ENCODE results near the gene RAB3IL1.
"Not testable (repeated sequence)": the region's sequence is repeated elsewhere in the genome, so short reads cannot be mapped to it uniquely, and the experiment has no call there.

Gene RAB3IL1

DNA sequence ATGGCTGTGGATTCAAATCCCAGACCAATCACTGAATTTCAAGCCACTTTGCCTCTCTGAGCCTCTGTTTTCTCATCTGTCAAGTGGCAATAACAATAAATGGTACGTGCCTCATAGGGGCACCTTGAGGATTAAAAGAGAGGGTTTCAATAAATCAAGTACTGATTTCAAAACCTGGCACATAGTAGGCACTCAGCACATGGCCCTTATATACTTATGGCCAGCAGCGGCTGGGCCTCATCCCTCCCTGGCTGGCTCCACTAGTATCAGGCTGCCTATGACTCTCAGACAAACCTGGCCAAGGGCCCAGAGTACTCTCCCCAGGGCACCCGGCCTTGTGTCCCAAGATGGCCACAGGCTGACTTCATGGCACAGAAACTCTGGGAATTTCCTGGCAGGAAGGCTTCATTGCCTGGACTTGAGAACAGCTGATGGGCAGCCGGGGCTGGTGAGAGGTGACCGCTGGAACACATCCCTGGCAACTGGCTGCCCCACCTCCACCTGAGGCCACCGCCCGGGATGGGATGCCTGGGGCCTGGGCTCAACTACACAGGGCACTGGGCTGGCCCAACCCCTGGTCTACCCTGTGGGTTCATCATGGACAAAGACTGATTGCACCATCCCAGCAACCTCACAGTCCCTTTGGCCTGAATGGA lies 29.4 kb downstream of the RAB3IL1 start:
- no peak for TF ChIP-seq Cebpa-rat (IDR thresholded peaks at IDR 0.05)
- H3K9me3 ChIP-seq: no peaks in the 10 kb centered on the region
- no peak overlapping the region for H3K4me2 ChIP-seq
- no peaks in the 10 kb centered on the region for H3K27me3 ChIP-seq
- H3K4me3 ChIP-seq: no peak overlapping the region
- no peak overlapping the region for H3K9ac ChIP-seq
- no peaks in the 10 kb centered on the region for H3K36me3 ChIP-seq
- peaks cover 49% of the 10 kb centered on the region for H3K4me1 ChIP-seq
- H4K20me1 ChIP-seq: no peaks in the 10 kb centered on the region
- no peak overlapping the region for H3K27ac ChIP-seq

DNA sequence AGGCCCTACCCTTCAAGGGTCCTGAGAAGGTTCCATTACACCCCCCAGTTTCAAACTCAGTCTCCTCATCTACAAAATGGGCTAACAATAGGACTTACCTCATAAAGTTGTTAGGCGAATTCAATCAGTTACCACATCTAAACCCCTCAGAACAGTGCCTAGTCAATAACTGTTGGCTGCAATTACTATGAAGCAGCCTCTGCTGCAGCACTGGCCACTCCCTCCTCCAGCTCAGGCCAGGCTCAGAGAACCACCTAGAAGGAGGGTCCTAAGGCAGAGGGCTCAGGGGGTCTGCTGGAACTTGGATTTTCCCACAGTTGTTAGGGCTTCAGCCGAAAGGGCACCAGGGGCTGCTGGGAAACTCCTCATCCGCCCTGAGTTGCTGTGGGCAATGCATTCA lies 30.7 kb downstream of the RAB3IL1 start:
- Histone ChIP-seq H3K36me3 (no peaks in the 10 kb centered on the region), H3K4me2 (no peak overlapping the region), H3K4me3 (no peak overlapping the region), H4K20me1 (no peaks in the 10 kb centered on the region), H3K9ac (no peak overlapping the region), H3K27ac (no peak overlapping the region), H3K9me3 (no peaks in the 10 kb centered on the region), H3K4me1 (peaks cover 54% of the 10 kb centered on the region), H3K27me3 (no peaks in the 10 kb centered on the region)
- no peak for TF ChIP-seq Cebpa-rat (IDR thresholded peaks at IDR 0.05)

DNA sequence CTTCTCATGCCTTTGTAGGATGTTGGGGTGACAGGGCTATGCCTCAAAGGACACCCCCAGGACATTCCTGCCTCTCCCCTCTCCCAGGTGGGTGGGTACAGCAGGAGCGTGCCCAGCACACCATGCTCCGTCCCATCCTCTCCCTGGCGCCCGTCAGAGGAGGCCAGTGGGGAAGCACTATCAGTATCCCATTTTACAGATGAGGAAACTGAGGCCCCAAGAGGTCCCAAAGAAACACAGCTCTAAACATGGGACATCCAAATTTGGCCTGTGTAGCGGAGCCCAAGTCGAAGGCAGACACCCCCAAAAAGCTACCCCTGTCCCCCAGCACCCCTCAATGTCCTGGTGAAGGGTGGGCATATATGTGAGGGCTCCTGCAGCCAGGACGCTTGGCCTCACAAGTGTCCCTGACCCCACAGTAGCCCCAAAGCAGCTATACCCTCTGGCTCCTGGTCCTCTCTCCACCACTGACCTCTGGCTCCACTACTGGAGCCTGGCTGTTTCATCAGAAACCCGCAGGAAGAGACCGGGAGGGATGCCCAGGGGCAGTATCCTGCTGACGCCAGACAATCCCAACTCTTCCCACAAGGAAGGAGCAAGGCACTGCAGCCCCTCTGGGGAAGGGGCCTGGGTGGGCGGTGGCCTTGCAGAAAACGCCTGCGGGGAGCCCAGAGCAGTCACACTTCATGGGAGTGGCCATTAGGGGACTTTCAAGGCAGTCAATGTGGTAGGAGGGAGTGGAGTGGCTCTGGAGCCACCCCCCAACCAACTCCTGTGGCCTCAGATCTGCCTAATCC lies 31.4 kb downstream of the RAB3IL1 start:
- TF ChIP-seq Cebpa-rat (IDR thresholded peaks at IDR 0.05): no peak
- no peaks in the 10 kb centered on the region for H3K36me3 ChIP-seq
- 0 out of 2 replicates have a peak overlapping the region, but pooled peaks have one; percentile 26 for H3K27ac ChIP-seq
- H4K20me1 ChIP-seq: no peaks in the 10 kb centered on the region
- no peak overlapping the region for H3K9ac ChIP-seq
- no peaks in the 10 kb centered on the region for H3K27me3 ChIP-seq
- H3K4me3 ChIP-seq: no peak overlapping the region
- H3K9me3 ChIP-seq: no peaks in the 10 kb centered on the region
- no peak overlapping the region for H3K4me2 ChIP-seq
- peaks cover 60% of the 10 kb centered on the region for H3K4me1 ChIP-seq

DNA sequence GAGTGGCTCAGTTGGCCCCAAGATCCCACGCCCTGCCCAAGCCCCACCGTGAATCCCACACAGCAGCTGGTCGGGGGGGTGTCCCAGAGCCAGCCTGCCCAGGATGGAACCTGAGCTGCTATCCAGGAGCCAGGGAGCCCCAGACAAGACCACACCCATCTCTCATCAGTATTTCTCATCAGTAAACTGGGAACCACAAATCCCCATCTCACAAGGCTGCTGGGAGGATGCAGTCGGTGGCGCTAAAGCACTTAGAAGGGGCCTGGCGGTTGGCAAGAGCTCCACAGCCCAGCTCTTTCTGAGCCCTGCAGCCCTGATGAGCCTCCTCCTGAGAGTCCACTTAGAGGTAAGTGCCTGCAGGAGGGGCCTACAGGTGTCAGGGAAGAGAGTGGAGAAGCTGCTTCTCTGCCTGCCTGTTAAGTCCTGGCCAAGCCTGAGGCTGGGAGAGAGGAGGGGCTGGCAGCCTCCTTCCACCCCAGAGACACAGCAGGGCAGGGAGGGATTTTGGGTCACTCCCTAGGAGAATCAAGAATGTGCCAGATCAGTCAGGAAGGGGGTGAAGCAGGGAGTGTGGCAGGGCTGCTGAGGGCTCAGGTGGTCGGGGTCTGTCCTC lies 32.1 kb downstream of the RAB3IL1 start:
- TF ChIP-seq Cebpa-rat (IDR thresholded peaks at IDR 0.05): no peak
- H3K4me1 ChIP-seq: peaks cover 58% of the 10 kb centered on the region

DNA sequence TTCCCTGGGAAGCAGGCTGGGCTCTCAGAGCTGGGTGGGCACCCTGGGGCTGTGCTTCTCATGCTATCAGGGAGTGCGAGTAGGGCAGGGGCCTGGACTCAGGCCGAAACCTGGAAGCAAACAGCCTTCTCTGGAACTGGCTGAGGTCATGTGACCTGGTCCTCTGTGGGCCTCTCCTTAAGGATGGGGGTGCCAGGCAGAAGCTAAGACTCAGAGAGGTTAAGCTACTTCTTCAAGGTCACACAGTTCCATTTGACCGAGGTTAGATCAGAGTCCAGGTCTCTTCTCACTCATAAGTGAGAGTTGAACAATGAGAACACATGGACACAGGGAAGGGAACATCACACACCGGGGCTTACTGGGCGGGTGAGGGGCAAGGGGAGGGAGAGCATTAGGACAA lies 33.4 kb downstream of the RAB3IL1 start:
- peaks cover 58% of the 10 kb centered on the region for H3K4me1 ChIP-seq
- TF ChIP-seq Cebpa-rat (IDR thresholded peaks at IDR 0.05): no peak
- H3K4me2 ChIP-seq: no peak overlapping the region
- H4K20me1 ChIP-seq: no peaks in the 10 kb centered on the region
- H3K27me3 ChIP-seq: no peaks in the 10 kb centered on the region
- no peak overlapping the region for H3K4me3 ChIP-seq
- peak overlapping the region; percentile 22; the same call in 1 of the 2 replicates for H3K9ac ChIP-seq
- H3K36me3 ChIP-seq: no peaks in the 10 kb centered on the region
- H3K9me3 ChIP-seq: no peaks in the 10 kb centered on the region
- peak overlapping the region; percentile 55 for H3K27ac ChIP-seq

More for the DNA sequence above, 32.1 kb downstream of the RAB3IL1 start:
- no peaks in the 10 kb centered on the region for H3K27me3 ChIP-seq
- H4K20me1 ChIP-seq: no peaks in the 10 kb centered on the region
- H3K27ac ChIP-seq: 0 out of 2 replicates have a peak overlapping the region, but pooled peaks have one; percentile 26
- no peak overlapping the region for H3K4me3 ChIP-seq
- no peaks in the 10 kb centered on the region for H3K9me3 ChIP-seq
- H3K4me2 ChIP-seq: no peak overlapping the region
- no peak overlapping the region for H3K9ac ChIP-seq
- H3K36me3 ChIP-seq: no peaks in the 10 kb centered on the region

DNA sequence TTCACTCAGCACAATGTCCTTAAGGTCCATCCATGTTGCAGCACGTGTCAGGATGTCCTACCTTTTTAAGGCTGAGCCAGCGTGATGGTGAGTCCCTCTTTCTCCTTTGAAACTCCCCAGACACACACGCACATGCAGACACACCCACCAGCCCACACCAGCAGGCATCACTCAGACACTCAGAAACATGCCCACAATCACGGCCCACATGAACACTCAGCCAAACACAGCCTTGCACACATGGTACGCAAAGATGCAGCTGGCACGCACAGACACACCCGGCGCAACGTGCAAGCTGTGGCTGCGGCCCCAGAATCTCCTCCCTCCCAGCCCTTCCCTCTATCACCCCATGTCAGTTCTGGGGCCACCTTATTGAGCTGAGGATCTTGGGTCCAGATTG lies 34.0 kb downstream of the RAB3IL1 start:
- H3K4me1 ChIP-seq: peaks cover 64% of the 10 kb centered on the region
- no peaks in the 10 kb centered on the region for H3K27me3 ChIP-seq
- no peak overlapping the region for H3K4me3 ChIP-seq
- H3K9ac ChIP-seq: peak overlapping the region; percentile 22; the same call in 1 of the 2 replicates
- no peaks in the 10 kb centered on the region for H3K9me3 ChIP-seq
- no peaks in the 10 kb centered on the region for H4K20me1 ChIP-seq
- peaks cover 6% of the 10 kb centered on the region for H3K36me3 ChIP-seq
- no peak overlapping the region for H3K4me2 ChIP-seq
- no peak for TF ChIP-seq Cebpa-rat (IDR thresholded peaks at IDR 0.05)
- H3K27ac ChIP-seq: peak overlapping the region; percentile 55

DNA sequence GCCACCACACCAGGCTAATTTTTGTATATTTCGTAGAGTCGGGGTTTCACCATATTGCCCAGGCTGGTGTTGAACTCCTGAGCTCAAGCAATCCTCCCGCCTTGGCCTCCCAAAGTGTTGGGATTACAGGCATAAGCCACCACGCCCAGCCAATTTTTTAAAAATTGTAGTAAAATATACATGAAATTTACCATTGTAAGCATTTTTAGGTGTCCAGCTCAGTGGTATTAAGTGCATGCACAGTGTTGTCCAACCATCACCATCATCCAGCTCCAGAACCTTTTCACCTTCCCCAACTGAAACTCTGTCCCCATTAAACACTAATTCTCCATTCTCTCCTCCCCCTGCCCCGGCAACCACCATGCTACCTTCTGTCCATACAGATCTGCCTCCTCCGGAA lies 34.5 kb downstream of the RAB3IL1 start:
- no peaks in the 10 kb centered on the region for H3K9me3 ChIP-seq
- no peaks in the 10 kb centered on the region for H4K20me1 ChIP-seq
- H3K27ac ChIP-seq: no peak overlapping the region
- peaks cover 69% of the 10 kb centered on the region for H3K4me1 ChIP-seq
- H3K27me3 ChIP-seq: no peaks in the 10 kb centered on the region
- no peak overlapping the region for H3K4me3 ChIP-seq
- H3K9ac ChIP-seq: no peak overlapping the region
- TF ChIP-seq Cebpa-rat (IDR thresholded peaks at IDR 0.05): no peak
- peaks cover 10% of the 10 kb centered on the region for H3K36me3 ChIP-seq
- peak overlapping the region; percentile 97; the same call in 1 of the 2 replicates for H3K4me2 ChIP-seq

DNA sequence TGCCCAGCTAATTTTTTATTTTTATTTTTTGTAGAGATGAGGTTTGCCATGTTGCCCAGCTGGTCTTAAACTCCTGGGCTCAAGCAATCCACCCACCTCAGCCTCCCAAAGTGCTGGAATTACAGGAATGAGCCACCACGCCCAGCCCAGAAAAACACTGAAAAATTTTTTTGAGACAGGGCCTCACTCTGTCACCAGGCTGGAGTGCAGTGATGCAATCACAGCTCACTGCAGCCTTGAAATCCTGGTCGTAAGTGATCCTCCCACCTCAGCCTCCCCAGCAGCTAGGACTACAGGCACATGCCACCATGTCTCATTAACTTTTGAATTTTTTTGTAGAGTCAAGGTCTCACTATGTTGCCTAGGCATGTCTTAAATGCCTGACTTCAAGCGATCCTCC lies 35.1 kb downstream of the RAB3IL1 start:
- H3K27ac ChIP-seq: peak overlapping the region; percentile 6; the same call in 1 of the 2 replicates
- peaks cover 17% of the 10 kb centered on the region for H3K36me3 ChIP-seq
- H3K4me3 ChIP-seq, H3K27me3 ChIP-seq, H3K9me3 ChIP-seq, H3K9ac ChIP-seq, H4K20me1 ChIP-seq: not testable (repeated sequence)
- H3K4me1 ChIP-seq: peaks cover 73% of the 10 kb centered on the region
- peak overlapping the region; percentile 97 for H3K4me2 ChIP-seq

DNA sequence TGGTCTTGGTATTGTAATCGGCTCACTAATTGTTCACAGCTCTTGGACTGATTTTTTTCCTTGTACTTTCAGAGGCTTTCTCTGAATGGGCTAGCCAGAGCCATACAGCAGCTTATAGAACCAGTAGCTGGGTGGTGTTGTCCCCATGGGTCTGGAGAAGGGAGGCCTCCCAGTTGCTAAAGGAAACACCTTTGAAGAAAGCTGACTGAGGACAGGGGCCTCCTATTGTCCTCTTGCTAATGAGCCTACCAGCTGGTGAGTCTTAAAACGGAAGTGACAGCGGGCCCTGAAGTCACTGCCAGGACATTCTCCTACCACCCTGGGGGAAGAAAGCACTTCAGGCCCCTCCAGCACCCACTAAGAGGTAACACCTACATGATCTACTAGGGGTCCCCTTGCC lies 36.0 kb downstream of the RAB3IL1 start:
- H3K4me2 ChIP-seq: peak overlapping the region; percentile 97
- peak overlapping the region; percentile 79; the same call in 1 of the 2 replicates for H3K9ac ChIP-seq
- no peak for TF ChIP-seq Cebpa-rat (IDR thresholded peaks at IDR 0.05)
- H3K27me3 ChIP-seq: no peaks in the 10 kb centered on the region
- H3K27ac ChIP-seq: peak overlapping the region; percentile 86
- H3K36me3 ChIP-seq: peaks cover 24% of the 10 kb centered on the region
- H3K9me3 ChIP-seq: no peaks in the 10 kb centered on the region
- peak overlapping the region; percentile 69 for H3K4me3 ChIP-seq
- H3K4me1 ChIP-seq: peaks cover 73% of the 10 kb centered on the region
- no peaks in the 10 kb centered on the region for H4K20me1 ChIP-seq

DNA sequence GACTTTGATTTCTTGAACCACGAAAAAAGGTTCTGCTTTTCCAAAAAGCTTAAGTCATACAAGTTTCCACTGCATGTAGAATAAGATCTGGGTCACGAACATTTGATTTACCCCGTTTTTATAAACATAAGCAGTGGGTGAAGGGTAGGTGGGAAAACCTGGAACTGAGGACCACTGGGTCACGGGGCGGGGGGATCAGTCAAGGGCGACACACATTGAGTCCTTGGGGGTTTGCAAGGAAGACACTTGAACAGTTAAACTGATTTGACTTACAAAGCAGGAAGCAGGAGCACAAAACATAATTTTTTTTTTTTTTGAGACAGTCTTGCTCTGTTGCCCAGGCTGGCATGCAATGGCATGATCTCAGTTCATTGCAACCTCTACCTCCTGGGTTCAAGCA lies 36.9 kb downstream of the RAB3IL1 start:
- Histone ChIP-seq H3K9ac (peak overlapping the region; percentile 79), H3K4me1 (peaks cover 69% of the 10 kb centered on the region), H3K27ac (peak overlapping the region; percentile 86), H4K20me1 (no peaks in the 10 kb centered on the region), H3K4me3 (peak overlapping the region; percentile 69), H3K36me3 (peaks cover 29% of the 10 kb centered on the region), H3K9me3 (no peaks in the 10 kb centered on the region), H3K27me3 (no peaks in the 10 kb centered on the region), H3K4me2 (peak overlapping the region; percentile 97)
- no peak for TF ChIP-seq Cebpa-rat (IDR thresholded peaks at IDR 0.05)

Measured in BLaER1 (cell line).